ENCODE measurements around the gene CCR7.

Gene CCR7

DNA sequence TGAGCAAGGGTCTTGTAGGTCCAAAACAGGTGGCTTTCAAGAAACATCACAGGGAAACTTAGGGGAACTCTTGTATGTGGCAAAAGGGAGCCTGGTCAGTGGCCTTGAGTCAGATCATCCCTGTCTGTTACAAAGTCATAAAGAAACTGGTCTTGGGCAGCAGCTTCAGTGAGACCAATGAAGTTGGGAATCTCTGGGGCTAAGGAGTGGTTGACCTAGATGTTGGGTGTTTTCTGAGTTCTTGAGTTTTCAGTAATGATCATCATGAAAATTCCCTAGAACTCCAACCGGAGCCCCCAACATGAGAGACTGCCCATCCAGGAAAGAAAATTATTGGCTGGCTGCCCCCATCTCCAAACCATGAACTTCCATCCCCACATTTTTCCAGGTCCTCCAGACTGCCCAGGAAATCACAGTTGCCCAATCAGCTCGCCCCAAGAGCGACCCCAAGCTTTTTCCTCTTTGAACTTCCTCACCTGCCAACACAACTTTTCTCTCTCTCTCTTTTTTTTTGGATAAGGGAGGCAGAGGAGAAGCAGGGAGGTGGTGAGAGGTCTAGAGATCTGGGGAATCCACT, 3.9 kb downstream of the CCR7 start:
- Mint-ChIP-seq H3K27ac (peak overlapping the region; percentile 46), H3K4me3 (no peak overlapping the region), H3K9me3 (no peaks in the 10 kb centered on the region), H3K4me1 (peaks cover 81% of the 10 kb centered on the region), H3K27me3 (ENCODE audit: low read depth, poor library complexity) (peaks cover 17% of the 10 kb centered on the region), H3K36me3 (ENCODE audit: low read depth) (no peaks in the 10 kb centered on the region)
- TF ChIP-seq CTCF (IDR thresholded peaks at IDR 0.05), result no peak
- no peak for DNase-seq

GRCh38 chr17:40560592-40561293, 4.5 kb downstream of the CCR7 start:
- H3K4me3 Mint-ChIP-seq, result peak overlapping the region; percentile 16
- H3K36me3 Mint-ChIP-seq (ENCODE audit: low read depth), result no peaks in the 10 kb centered on the region
- TF ChIP-seq CTCF (IDR thresholded peaks at IDR 0.05), result no peak
- H3K27ac Mint-ChIP-seq, result peak overlapping the region; percentile 46
- no peaks in the 10 kb centered on the region for H3K9me3 Mint-ChIP-seq
- no peak for DNase-seq
- H3K4me1 Mint-ChIP-seq, result peaks cover 76% of the 10 kb centered on the region
- peaks cover 17% of the 10 kb centered on the region for H3K27me3 Mint-ChIP-seq (ENCODE audit: low read depth, poor library complexity)

DNA sequence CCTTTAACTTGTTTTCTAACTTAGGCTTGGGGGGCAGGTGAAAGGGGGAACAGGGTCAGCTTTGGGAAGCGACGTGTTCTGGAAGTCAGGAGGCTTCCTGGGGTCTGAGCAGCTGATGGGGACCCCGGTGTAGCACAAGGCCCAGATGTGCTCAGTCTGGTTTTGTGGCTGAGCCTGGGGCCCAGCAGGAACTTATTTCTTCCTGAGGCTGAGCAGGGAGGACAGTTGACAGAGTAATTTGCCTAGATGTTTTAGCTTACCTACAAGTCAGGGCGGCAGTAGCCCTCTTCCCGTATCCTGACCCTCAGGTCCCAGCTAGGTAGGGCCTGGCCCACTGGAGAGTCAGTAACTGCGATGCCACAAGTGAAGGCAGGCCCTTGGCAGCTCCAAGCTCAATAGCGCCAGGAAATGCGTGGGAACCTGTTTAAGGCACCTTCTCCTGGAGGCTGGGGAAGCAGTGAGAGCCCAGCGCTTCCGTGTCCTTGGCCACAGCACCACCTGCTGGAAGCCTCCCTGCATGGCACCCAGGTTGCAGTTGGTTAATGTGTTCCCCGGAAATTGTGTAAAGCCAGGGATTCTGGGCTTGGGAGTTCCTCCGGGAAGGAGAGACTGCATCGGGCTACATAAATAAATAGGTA, 5.2 kb downstream of the CCR7 start:
- peaks cover 17% of the 10 kb centered on the region for H3K27me3 Mint-ChIP-seq (ENCODE audit: low read depth, poor library complexity)
- peaks cover 70% of the 10 kb centered on the region for H3K4me1 Mint-ChIP-seq

GRCh38 chr17:40559564-40559916, 5.7 kb downstream of the CCR7 start:
- Mint-ChIP-seq H3K27ac (no peak overlapping the region), H3K4me1 (peaks cover 67% of the 10 kb centered on the region)

More for the DNA sequence above, 5.2 kb downstream of the CCR7 start:
- peak; percentile 94 for DNase-seq
- no peak overlapping the region for H3K4me3 Mint-ChIP-seq
- no peaks in the 10 kb centered on the region for H3K9me3 Mint-ChIP-seq
- H3K36me3 Mint-ChIP-seq (ENCODE audit: low read depth), result no peaks in the 10 kb centered on the region
- H3K27ac Mint-ChIP-seq, result no peak overlapping the region
- TF ChIP-seq CTCF (IDR thresholded peaks at IDR 0.05), result peak; percentile 96

GRCh38 chr17:40558890-40559563, 6.2 kb downstream of the CCR7 start:
- no peaks in the 10 kb centered on the region for H3K9me3 Mint-ChIP-seq
- DNase-seq, result no peak
- no peak for TF ChIP-seq CTCF (IDR thresholded peaks at IDR 0.05)
- H3K36me3 Mint-ChIP-seq (ENCODE audit: low read depth), result no peaks in the 10 kb centered on the region
- peaks cover 13% of the 10 kb centered on the region for H3K27me3 Mint-ChIP-seq (ENCODE audit: low read depth, poor library complexity)
- peak overlapping the region; percentile 29 for H3K27ac Mint-ChIP-seq
- H3K4me1 Mint-ChIP-seq, result peaks cover 71% of the 10 kb centered on the region
- no peak overlapping the region for H3K4me3 Mint-ChIP-seq

More at GRCh38 chr17:40559564-40559916, 5.7 kb downstream of the CCR7 start:
- no peak for TF ChIP-seq CTCF (IDR thresholded peaks at IDR 0.05)
- H3K36me3 Mint-ChIP-seq (ENCODE audit: low read depth), result no peaks in the 10 kb centered on the region
- H3K4me3 Mint-ChIP-seq, result no peak overlapping the region
- no peaks in the 10 kb centered on the region for H3K9me3 Mint-ChIP-seq
- no peak for DNase-seq
- peaks cover 17% of the 10 kb centered on the region for H3K27me3 Mint-ChIP-seq (ENCODE audit: low read depth, poor library complexity)
